Ecto neural progenitor cell (in vitro differentiated cells): ENCODE data around the gene CNTN4.
"Not testable (repeated sequence)": the region's sequence is repeated elsewhere in the genome, so short reads cannot be mapped to it uniquely, and the experiment has no call there.

Source experiments
- DNase-seq: peaks from one replicate; pipeline ENCODE4 v3.0.0-alpha.2; 2018; ENCODE audit warnings: low spot score

CNTN4 gene

DNA sequence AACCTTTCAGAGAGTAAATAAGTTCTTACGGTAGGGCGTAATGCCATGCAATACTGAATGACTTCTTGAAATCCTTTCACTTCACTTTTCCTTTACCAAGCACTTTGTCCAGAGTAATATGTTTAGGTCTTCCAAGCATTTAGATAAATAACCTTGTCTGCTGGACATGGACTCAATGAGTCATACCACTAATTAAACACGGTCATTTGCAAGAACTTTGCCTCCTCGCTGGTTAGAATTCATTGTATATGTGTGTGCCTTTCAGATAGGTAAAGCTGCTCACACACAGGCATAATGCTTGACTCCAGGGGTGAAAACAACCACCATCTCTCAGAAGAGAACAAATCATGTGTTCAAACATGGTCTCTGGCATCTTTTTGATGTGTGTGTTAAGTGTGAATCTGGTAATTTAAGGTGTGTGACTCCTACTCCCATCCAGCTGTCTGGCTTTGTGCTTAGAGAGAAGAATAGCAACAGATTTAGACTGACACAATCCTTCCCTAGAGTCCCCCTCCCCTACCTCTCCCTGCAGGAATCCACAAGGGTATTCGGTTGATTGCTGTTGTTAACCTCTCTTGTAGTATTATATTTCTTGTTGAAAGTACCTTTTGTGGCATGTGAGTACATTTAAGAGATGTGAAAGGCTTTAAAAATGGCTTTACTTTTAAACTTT, 419.0 kb downstream of the CNTN4 start:
- no peak for DNase-seq

DNA sequence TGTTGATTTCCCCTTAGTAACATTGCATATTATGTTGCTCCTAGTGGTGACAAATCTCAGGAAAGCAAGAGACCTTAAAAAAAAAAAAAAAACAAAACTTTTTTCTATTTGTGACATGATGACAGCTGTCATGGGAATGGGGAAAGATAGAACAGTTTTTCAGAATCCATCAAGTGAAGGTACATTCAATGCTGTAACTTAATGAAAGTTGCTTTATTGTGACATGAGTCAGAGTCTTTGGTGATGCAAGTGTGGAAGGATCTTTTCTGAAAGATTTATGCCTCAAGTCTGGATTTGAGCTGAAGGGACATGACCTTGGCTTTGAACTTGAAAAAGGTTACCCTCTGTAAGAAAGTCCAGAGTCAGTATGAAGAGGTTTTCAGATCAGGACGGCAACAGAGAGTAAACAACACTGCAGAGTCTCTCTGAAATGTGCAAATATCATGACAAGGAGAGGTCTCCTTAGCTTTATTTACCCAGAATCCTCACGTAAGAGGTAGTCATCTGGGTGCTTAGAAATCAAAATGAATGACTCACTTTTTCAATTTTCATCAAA, 424.7 kb downstream of the CNTN4 start:
- no peak for DNase-seq

DNA sequence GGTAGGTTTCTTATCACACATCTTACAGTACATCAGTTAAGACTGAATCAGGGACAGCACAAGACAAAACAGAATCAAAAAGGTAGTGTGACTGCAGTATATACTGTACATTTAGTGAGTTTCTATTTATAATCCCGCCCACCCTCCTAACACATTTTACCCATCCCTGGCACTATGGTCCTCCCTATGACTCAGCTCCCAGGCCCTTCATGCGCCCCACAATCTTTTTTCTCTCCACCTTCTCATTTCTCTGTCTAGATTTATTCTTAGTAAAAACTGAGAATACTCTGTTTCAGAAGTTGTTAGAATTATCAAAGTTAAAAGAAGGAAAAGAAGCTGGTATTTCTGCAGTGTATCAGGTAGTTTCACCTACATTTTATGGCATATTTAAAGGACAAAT, 427.3 kb downstream of the CNTN4 start:
- no peak for DNase-seq

DNA sequence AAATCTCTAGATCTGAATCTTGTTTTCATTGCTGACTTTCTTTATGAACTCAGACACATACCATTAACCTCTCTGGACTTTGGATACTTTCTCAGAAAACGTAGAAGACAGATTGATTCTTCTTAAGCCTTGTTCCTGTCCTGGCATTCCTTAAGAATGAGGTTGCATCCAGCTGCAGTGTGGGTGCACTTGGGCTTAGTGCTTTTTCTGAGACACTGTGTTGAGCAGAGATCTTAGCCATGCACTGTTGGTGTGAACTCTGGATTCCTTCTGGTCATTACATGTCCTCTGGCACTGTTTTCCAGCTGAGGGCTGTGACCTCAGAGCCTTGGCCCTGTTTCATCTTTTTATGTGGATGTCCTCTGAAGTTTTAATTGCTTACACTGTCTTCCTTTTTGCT, 428.3 kb downstream of the CNTN4 start:
- DNase-seq = no peak

DNA sequence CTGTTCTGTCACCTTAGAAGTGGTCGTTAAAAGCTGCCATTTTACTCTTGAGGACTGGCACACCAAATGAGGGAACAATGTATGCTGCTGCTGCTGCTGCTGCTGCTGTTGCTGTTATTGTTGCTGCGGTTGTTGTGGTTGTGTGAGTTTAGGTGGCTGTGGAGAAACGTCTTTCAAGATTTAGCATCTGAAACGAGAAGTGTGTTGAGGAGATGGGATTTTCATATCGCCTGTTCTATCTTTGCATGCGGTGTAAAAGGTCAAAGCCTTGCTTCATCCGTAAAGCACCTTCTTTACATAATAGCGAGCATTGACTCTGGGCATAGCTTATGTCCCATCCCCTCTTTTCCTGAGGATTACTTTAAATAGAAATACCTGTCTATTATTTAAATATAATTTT, 428.7 kb downstream of the CNTN4 start:
- DNase-seq = not testable (repeated sequence)

DNA sequence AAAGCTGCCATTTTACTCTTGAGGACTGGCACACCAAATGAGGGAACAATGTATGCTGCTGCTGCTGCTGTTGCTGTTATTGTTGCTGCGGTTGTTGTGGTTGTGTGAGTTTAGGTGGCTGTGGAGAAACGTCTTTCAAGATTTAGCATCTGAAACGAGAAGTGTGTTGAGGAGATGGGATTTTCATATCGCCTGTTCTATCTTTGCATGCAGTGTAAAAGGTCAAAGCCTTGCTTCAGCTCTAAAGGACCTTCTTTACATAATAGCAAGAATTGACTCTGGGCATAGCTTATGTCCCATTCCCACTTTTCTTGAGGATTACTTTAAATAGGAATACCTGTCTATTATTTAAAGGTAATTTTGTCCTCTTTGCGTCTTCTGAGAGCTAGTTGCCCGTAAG, 436.1 kb downstream of the CNTN4 start:
- not testable (repeated sequence) for DNase-seq

DNA sequence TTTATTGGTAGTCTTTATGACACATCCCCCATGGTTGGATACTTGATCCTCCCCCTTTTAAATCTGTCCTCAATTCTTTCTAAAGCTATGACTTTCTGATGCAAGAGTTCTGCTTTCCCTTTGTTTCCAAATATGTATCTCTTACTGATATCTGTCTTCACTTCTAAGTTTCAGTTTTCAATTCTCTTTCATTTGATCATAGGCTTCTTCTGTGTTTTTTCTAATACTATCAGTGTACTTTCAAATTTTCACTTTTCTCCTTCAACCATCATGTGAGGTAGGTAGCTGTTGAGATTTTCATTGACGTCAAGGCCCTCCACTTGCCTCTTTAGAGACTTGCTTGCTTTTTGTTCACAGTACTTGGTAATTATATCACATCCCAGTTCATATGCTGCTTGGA, 436.5 kb downstream of the CNTN4 start:
- no peak for DNase-seq

DNA sequence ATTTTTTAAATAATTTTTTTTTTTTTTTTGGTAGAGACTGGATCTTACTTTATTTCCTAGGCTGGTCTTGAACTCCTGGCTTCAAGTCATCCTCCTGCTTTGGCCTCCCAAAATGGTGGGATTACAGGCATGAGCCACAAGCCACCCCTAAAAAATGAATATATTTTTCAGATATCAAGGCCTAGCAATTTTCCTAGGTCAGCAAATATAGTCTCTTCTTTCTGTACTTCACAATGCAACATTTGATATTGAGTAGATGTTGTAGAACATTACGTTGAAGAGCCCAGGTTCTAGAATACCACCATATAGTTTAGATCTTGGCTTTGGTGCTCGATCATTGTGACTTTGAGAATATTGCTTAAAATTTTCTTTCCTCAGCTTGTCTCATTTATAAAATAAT, 437.9 kb downstream of the CNTN4 start:
- no peak for DNase-seq

DNA sequence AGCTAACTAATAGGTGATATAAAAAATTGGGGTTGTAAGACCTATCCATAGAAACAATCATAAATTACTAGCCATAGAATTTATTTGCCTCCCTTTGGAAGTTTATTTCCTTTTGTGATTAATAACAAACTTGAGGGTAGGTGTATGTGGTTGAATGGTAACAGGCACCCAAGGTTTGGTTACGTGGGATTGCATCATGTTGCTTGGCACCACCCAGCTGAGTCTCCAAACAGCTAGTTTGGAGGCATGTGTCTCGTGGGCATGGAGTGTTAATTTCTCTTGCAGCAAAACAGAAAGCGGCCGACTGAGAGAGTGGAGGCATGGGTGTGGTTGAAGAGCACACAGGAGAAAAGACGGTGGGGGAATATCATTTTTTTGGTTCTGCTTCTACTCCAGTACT, 441.4 kb downstream of the CNTN4 start:
- no peak for DNase-seq

DNA sequence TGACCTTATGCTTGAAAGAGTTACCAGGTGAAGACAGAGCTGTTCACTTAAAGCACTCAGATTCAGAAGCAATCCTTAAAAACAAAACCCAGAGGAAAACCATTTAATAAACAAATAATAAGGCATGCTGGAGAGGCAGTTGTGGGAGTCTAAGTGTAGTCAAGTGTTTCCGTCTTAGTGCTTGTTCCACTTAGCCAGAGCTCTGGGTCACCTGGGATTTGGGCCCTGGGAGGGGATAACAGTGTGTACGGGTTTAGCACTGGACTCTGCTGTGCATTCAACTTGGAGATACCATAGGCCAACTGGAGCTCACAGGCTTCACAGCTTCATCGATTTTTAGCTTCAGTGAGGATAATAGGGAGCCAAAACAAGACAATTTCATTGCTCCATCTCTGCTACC, 444.6 kb downstream of the CNTN4 start:
- no peak for DNase-seq

DNA sequence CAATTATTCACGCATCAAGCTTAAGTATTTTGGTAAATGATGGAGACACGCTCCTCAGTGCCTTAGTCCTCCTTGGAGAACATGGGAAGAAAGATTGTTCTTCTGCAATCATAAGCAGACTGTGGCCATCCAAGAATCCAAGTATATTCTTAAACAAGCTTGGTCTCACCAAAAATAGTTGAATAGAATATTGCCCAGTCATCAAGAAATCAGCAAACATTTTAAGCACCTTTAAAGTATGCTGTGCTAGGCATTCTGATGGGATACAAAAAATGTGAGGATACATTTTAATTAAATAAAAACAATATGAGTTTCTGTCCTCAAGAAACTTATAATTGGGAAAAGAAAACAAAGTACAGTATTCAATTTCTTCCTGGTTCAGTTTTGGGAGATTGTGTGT, 445.5 kb downstream of the CNTN4 start:
- no peak for DNase-seq

DNA sequence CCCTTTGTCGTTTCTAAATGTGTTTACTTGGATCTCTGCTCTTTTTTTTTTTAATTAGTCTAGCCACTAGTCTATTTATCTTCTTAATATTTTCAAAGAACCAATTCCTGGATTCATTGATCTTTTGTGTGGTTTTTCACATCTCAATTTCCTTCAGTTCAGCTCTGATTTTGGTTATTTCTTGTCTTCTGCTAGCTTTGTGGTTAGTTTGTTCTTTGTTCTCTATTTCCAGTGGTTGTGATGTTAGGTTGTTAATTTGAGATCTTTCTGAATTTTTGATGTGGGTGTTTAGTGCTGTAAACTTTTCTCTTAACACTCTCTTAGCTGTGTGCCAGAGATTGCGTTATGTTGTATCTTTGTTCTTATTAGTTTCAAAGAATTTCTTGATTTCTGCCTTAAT, 446.1 kb downstream of the CNTN4 start:
- no peak for DNase-seq

DNA sequence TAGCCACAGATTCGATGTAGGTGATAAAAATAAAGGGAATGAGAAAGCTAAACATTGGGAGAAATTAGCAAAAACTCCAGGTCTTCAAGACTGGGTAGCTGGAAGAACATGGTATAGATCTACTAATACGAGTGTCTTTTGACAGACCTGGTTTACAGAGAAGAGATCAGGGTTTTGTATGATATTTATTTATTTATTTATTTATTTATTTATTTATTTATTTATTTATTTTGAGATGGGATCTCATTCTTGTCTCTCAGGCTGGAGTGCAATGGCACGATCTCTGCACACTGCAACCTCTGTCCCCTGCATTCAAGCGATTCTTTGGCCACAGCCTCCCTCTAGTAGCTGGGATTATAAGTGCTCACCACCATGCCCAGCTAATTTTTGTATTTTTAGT, 448.4 kb downstream of the CNTN4 start:
- no peak for DNase-seq

DNA sequence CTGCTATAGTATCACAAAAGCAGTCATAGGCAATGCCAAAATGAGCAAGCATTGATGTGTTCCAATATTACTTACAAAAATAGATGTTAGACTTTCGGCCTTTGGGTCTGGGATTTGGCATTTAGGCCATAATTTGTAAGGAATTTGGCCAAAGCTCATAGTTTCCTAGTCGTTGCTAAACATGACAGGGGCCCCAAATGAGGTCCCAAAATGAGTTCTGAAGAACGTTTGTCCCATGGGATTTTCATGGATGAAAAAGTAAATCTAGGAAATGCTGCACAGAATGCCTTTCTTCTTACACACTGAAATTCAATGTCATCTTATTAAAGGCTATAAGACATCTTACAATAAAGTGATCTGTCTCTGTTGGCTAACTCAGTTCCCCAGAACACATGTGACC, 456.0 kb downstream of the CNTN4 start:
- no peak for DNase-seq

DNA sequence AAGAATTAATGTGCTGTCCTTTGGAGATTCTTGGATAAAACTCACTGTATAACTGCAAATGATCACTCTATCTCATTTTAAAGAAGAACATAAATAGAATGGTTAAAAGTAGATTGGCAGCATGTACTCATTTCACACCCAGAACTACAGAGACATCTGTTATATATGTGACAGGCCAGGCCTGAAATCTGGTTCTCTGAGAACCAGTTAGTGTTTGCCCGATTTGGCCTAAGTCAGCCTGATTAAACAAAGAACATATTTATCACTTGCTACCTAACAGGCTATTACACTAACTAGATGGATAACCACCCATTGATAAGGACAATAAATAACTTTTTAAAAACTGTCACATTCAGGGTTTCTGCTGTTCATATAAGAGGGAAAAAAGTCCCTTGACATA, 460.1 kb downstream of the CNTN4 start:
- DNase-seq = no peak

DNA sequence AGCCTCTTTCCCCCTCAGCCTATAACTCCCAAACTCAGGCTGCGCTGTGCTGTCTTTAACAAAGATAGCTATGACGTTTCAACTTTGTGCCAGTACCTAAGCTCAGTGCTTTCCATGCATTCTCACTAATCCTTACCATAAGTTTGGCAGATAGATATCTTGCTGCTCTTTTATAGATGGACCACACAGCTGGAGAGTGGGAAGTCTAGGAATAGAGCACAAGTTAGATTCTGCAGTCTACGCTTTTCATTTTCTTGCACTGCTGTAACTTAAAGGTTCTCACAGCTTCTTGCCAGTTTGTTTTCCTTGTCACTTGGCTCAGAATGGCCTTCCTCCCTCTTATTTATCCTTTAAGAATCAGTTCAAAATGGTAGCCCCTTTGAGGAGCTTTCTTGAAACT, 468.8 kb downstream of the CNTN4 start:
- DNase-seq = no peak

DNA sequence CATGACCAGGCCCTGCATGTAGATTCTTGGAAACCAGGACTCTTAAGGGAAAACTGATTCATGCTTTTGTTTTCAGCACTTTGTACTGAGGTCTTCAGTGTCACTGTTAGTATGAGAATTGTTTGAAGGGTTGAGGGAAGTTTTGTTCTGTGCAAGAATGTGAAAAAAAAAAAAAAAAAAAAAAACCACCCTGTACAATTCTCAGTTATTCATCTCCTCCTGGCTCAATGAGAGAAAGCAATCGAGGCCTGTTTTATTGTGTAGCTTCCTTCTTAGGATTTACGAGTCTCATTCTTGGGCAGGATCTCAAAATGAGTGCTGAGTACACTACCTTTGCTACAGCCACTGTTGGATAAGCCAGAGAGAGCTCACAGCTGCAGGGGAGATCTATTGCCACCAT, 469.5 kb downstream of the CNTN4 start:
- no peak for DNase-seq

DNA sequence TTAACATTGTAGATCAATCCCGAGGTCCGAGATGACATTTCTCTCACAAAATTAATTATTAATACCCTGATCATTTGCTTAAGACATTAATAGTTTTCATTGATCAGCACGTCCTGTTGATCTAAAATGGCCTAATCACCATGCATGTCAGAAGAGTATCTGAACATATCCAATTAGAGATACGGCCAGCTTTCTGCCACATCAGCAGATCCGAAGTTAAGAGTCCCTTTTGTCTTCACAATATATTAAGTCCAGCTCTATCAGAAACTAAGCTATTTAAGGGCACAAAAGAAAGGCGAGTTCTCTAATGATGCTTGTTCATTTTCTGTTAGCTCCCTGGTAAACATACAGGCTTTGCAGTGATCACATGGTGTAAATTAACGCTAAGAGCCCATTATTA, 470.3 kb downstream of the CNTN4 start:
- no peak for DNase-seq

DNA sequence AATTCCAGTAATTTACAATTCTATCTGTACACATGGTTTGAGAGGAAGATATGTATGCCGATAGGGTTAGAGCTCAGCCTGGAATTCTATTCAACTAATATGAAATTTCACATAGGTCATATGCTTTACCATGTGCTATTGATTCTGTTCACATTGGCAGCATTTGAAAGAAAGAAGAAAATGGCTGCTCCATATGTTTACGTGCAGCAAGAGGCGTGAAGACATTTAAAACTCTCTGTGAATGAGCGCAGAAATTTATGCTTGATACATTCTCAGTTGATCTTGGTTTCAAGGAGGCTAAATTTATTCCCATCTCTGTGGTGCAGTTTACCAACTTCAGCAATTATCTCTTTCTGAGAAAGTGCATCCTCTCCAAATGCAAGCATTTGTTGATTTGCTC, 478.9 kb downstream of the CNTN4 start:
- no peak for DNase-seq

DNA sequence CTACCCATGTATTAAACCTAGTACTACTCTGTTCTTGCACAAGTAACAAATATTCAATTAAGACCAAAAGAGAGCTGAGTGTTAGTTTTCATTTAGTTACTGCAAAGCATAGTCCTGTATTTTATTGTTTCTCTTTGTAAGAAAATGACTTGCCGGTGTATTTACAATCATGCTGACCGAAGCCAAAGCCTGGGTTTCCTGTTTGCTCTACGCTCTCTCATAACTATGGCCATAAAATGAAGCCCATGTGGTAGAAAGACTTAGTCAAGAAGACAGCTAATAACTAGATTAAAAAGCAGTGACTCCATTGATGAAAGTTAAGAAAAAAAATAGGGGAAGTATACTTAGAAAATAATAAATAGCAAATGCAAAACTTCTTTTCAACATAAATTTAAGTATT, 479.9 kb downstream of the CNTN4 start:
- no peak for DNase-seq

DNA sequence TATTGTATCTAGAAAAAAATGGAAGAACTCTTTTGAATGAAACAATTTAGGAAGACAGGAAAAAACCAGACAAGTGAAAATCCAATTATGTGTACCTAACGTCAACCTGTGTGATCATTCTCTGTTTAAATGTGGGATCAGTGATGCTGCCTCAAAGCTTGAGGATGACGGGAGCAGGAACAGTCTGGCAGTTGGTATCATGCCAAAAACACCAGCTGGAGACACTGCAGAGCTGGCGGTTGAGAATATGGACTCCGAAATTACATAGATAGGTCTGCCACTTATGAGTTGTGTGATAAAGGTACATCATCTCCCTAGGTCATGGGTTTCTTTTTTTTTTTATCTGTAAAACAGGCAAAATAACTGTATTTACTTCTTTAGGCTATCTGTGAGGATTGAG, 480.5 kb downstream of the CNTN4 start:
- DNase-seq = no peak

DNA sequence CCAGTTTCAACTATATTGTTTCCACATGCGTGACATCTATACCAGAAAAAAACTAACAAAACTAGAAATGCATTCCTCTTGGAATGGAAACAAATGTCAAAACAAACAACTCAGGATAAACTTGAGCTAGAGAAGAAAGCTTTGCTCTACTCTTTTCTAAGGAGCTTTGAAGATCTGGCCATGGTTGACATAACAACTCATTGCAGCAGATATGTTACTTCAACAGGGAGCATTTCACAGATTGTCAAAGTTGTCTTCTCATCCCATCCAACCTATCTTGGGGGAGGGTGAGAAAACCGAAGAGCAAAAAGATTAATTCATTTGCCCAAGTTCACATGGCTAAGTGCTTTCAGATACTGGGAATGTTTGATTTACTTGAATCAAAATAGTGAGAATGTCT, 484.4 kb downstream of the CNTN4 start:
- no peak for DNase-seq

DNA sequence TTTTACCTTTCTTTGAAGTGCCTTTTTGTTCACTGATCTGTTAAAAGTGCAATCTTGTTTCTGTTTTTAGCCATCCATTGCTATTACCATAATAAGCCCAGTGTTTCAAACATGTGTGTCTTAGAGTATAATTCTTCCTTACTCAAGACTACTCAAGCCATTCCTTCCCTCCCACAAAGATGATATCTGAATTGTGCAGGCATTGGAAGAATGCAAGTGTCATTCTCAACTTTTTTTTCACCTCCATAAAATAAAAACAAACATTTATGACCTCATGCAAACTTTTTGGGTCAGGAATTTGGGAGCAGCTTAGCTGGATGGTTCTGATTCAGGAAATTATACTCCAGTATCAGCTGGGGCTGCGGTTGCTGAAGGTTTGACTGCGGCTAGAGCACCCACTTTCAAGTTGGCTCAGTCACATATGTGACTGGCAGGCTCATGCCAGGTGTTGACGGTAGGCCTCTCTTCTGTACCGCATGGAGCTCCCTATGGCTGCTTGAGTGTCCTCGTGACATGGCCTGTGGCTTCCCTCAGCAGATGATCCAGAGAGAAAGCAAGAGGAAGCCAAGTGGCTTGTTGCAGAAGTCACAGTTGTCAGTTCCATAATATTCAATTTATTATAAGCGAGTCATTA, 490.8 kb downstream of the CNTN4 start:
- no peak for DNase-seq

DNA sequence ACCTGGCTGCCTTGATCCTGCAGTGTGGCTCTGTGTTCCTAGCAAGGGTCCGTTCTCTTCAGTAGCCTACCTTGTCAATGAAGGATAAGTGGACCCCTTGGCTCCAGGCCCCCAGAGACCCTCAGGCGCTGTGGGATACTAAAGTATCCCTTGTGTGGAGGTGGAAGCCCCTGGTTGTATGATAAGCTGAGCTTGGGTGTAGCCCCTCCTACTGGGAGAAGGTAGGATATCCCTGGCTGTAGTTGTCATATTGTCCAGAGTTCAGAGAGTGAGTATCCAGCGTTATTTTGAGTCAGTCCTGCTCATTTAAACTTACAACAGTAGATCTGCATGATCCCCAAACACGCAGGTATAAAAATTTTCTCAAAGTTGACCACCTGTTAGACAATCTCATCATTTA, 496.8 kb downstream of the CNTN4 start:
- DNase-seq = no peak
